ENCODE data around the gene G6PD.

Gene G6PD

DNA sequence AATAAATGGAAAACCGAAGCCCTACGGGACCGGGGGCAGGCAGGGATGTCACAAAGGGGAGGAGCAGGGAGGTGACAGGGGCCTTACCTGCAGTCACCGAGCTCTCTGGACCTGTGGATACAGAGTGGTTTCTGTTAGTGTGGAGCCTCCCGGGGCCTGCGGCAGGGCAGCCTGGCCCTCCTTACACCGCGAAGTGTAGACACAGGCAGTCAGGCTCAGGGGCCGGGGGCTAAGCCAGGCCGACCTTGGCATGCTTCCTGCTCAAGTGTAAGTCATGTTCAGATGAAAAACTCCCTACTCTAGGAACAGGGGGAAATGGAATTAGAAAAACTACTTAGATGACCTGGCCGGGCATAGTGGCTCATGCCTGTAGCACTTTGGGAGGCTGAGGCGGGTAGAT is 34.9 kb downstream of the G6PD start:
- Histone ChIP-seq H3K27me3 (ENCODE audit: insufficient read depth, poor library complexity, severe bottlenecking) (no peaks in the 10 kb centered on the region), H3K4me3 (replicated peaks; ENCODE audit: insufficient read depth, low read length) (no peak overlapping the region), H3K27ac (replicated peaks) (no peak overlapping the region)
- no peak for DNase-seq (ENCODE audit: low read depth in 1 of 2, low spot score in 1 of 2)
- TF ChIP-seq, protein P1, sequence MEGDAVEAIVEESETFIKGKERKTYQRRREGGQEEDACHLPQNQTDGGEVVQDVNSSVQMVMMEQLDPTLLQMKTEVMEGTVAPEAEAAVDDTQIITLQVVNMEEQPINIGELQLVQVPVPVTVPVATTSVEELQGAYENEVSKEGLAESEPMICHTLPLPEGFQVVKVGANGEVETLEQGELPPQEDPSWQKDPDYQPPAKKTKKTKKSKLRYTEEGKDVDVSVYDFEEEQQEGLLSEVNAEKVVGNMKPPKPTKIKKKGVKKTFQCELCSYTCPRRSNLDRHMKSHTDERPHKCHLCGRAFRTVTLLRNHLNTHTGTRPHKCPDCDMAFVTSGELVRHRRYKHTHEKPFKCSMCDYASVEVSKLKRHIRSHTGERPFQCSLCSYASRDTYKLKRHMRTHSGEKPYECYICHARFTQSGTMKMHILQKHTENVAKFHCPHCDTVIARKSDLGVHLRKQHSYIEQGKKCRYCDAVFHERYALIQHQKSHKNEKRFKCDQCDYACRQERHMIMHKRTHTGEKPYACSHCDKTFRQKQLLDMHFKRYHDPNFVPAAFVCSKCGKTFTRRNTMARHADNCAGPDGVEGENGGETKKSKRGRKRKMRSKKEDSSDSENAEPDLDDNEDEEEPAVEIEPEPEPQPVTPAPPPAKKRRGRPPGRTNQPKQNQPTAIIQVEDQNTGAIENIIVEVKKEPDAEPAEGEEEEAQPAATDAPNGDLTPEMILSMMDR (IDR thresholded peaks at IDR 0.05; ENCODE audit: insufficient read depth, low read length) = no peak
- TF ChIP-seq GABPA (IDR thresholded peaks at IDR 0.05; ENCODE audit: low read depth) (no peak), SPI1 (IDR thresholded peaks at IDR 0.05; ENCODE audit: borderline replicate concordance, low read depth) (no peak), POLR2AphosphoS5 (IDR thresholded peaks at IDR 0.05; ENCODE audit: low read depth) (no peak)
- TF ChIP-seq, protein P2, sequence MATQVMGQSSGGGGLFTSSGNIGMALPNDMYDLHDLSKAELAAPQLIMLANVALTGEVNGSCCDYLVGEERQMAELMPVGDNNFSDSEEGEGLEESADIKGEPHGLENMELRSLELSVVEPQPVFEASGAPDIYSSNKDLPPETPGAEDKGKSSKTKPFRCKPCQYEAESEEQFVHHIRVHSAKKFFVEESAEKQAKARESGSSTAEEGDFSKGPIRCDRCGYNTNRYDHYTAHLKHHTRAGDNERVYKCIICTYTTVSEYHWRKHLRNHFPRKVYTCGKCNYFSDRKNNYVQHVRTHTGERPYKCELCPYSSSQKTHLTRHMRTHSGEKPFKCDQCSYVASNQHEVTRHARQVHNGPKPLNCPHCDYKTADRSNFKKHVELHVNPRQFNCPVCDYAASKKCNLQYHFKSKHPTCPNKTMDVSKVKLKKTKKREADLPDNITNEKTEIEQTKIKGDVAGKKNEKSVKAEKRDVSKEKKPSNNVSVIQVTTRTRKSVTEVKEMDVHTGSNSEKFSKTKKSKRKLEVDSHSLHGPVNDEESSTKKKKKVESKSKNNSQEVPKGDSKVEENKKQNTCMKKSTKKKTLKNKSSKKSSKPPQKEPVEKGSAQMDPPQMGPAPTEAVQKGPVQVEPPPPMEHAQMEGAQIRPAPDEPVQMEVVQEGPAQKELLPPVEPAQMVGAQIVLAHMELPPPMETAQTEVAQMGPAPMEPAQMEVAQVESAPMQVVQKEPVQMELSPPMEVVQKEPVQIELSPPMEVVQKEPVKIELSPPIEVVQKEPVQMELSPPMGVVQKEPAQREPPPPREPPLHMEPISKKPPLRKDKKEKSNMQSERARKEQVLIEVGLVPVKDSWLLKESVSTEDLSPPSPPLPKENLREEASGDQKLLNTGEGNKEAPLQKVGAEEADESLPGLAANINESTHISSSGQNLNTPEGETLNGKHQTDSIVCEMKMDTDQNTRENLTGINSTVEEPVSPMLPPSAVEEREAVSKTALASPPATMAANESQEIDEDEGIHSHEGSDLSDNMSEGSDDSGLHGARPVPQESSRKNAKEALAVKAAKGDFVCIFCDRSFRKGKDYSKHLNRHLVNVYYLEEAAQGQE (IDR thresholded peaks at IDR 0.05; ENCODE audit: insufficient replicate concordance, low read depth) = no peak

DNA sequence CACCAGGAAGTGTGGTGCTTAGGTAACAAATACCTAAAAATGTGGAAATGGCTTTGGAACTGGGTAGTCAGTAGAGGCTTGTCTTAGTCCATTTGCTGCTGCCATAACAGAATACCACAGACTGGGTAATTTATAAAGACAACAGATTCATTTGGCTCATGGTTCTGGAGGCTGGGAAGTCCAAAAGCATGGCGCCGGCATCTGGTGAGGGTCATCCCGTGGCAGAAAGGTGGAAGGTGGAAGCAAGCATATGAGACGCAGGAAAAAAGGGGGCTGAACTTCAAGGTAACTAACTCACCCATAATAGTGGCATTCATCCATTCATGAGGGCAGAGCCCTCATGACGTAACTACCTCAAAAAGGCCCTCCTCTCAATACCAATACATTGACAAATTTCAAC is 37.2 kb downstream of the G6PD start:
- H3K27me3 ChIP-seq (ENCODE audit: insufficient read depth, poor library complexity, severe bottlenecking) = no peaks in the 10 kb centered on the region

DNA sequence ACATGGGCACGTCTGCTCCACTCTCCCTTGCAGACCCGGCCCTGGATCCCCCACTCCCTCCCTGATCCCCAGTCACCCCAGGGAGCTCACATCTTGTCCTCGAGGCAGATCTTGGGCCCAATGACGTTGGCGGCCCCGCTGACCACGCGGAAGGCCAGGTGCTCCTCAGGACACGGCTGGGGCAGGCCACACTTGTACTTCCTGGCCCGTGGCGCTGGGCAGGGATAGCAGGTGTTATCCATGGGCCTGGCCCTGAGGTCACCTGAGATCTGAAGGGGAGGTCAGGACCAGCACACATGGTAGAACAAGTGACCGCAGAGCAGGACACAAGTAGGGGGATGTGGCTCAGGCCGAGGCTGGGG is 38.3 kb downstream of the G6PD start:
- TF ChIP-seq GABPA (IDR thresholded peaks at IDR 0.05; ENCODE audit: low read depth) = no peak
- no peak for TF ChIP-seq POLR2AphosphoS5 (IDR thresholded peaks at IDR 0.05; ENCODE audit: low read depth)
- TF ChIP-seq, protein P2 (IDR thresholded peaks at IDR 0.05; ENCODE audit: insufficient replicate concordance, low read depth) = no peak
- no peak for TF ChIP-seq SPI1 (IDR thresholded peaks at IDR 0.05; ENCODE audit: borderline replicate concordance, low read depth)
- TF ChIP-seq, protein P1 (IDR thresholded peaks at IDR 0.05; ENCODE audit: insufficient read depth, low read length) = no peak
- no peak overlapping the region for H3K27ac ChIP-seq (replicated peaks)
- DNase-seq (ENCODE audit: low read depth in 1 of 2, low spot score in 1 of 2) = no peak
- H3K4me3 ChIP-seq (replicated peaks; ENCODE audit: insufficient read depth, low read length) = no peak overlapping the region
- H3K27me3 ChIP-seq (ENCODE audit: insufficient read depth, poor library complexity, severe bottlenecking) = no peaks in the 10 kb centered on the region

More for the DNA sequence above, 37.2 kb downstream of the G6PD start:
- Histone ChIP-seq H3K27ac (replicated peaks) (no peak overlapping the region), H3K4me3 (replicated peaks; ENCODE audit: insufficient read depth, low read length) (no peak overlapping the region)
- TF ChIP-seq, protein P1 (IDR thresholded peaks at IDR 0.05; ENCODE audit: insufficient read depth, low read length) = no peak
- TF ChIP-seq POLR2AphosphoS5 (IDR thresholded peaks at IDR 0.05; ENCODE audit: low read depth) = no peak
- TF ChIP-seq, protein P2 (IDR thresholded peaks at IDR 0.05; ENCODE audit: insufficient replicate concordance, low read depth) = no peak
- no peak for TF ChIP-seq SPI1 (IDR thresholded peaks at IDR 0.05; ENCODE audit: borderline replicate concordance, low read depth)
- no peak for TF ChIP-seq GABPA (IDR thresholded peaks at IDR 0.05; ENCODE audit: low read depth)
- no peak for DNase-seq (ENCODE audit: low read depth in 1 of 2, low spot score in 1 of 2)

Data from HL-60 (cell line).